Brain microvascular endothelial cell (primary cell): ENCODE data around the gene RFTN1.

Experiments
- DNase-seq: peaks from one replicate; pipeline ENCODE4 v3.0.0-alpha.2; 2020
- H3K27ac ChIP-seq: fragments of 250-450 bp; sonication (Bioruptor Pico); 2 replicates; pipeline ENCODE4 v1.5.1; 2020; ENCODE audit warnings: mild to moderate bottlenecking, moderate library complexity
- H3K27me3 ChIP-seq: fragments of 250-450 bp; sonication (Bioruptor Pico); replicated peaks from 2 replicates; pipeline ENCODE4 v1.5.1; 2020; ENCODE audit warnings: mild to moderate bottlenecking
- H3K36me3 ChIP-seq: fragments of 250-450 bp; sonication (Bioruptor Pico); replicated peaks from 2 replicates; pipeline ENCODE4 v1.5.1; 2020; ENCODE audit warnings: mild to moderate bottlenecking
- H3K4me3 ChIP-seq: 2 replicates; pipeline ENCODE4 v1.5.1; 2011; ENCODE audit warnings: low read depth, mild to moderate bottlenecking, control low read depth, low read length, moderate library complexity
- CTCF ChIP-seq: IDR thresholded peaks from 2 replicates; pipeline ENCODE4 v1.5.1; 2011; ENCODE audit warnings: low read depth, mild to moderate bottlenecking, moderate library complexity, low read length, control low read depth, inconsistent platforms; ENCODE audit errors: missing control alignments
- in situ Hi-C: cut with HindIII; loops from 2 replicates; pipeline ENCODE4 v1.10.0; 2017; ENCODE audit warnings: low sequenced_read_pairs, low pct_ligation_motif_present

The RFTN1 gene

DNA sequence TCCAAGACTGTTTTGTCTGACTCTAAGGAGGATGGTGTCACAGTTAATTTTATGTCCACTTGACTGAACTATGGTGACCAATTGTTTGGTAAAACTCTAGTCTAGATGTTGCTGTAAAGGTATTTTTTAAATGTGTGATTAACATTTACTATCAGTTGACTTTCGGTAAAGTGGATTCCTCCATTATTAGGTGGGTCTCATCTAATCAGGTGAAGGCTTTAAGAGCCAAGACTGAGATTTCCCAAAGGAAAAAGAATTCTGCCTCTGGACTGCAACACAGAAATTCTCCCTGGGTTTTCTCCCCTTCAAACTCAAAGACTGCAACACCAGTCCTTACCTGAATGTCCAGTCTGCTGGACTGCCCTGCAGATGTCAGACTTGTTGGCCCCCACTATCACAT is 129.6 kb downstream of the RFTN1 start:
- no peaks in the 10 kb centered on the region for H3K36me3 ChIP-seq
- no peaks in the 10 kb centered on the region for H3K27me3 ChIP-seq
- H3K4me3 ChIP-seq = no peak overlapping the region
- no peak overlapping the region for H3K27ac ChIP-seq
- in situ Hi-C loops = no loop called here
- no peak for DNase-seq
- TF ChIP-seq CTCF = no peak

DNA sequence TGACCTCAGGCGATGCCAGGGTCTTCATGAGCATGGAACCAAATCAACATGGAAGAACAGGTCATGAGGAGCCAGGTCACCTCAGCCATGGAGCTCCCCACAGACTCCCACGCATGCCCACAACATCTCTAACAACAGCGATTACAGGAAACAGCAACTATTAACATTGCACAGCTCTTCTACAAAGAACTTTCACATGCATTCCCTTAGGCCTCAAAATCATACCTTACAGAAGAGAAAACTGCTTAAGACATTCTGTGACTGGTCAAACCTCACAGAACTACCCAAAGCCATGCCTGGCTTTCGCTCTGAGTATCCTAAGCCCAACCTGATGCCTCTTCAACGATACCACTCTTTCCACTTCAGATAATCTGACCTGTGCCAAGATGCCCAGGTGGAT is 130.7 kb downstream of the RFTN1 start:
- Histone ChIP-seq H3K36me3 (peaks cover 2% of the 10 kb centered on the region), H3K27ac (no peak overlapping the region), H3K4me3 (no peak overlapping the region), H3K27me3 (no peaks in the 10 kb centered on the region)
- in situ Hi-C loops = no loop called here
- no peak for TF ChIP-seq CTCF
- no peak for DNase-seq

DNA sequence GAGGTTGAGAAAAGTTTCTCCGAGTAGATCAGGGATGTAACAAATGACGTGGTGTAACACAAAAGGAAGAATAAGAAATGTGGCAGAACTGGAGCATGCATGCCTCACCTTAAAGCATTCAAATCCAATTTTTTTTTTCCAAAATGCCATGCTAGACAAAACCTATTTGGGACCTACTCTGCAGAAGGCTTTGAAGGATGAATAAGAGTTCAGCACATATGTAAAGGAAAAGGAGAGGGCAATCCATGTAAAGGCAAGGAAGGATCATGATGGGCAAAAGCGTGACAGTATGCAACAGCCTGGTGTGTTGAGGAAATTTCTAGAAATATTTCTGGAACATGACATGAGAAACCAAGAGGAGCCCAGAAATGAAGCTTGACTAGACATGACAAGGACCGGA is 132.1 kb downstream of the RFTN1 start:
- no peak for TF ChIP-seq CTCF
- DNase-seq = no peak
- no peaks in the 10 kb centered on the region for H3K27me3 ChIP-seq
- H3K4me3 ChIP-seq = no peak overlapping the region
- in situ Hi-C loops = no loop called here
- H3K27ac ChIP-seq = no peak overlapping the region
- H3K36me3 ChIP-seq = peaks cover 12% of the 10 kb centered on the region

DNA sequence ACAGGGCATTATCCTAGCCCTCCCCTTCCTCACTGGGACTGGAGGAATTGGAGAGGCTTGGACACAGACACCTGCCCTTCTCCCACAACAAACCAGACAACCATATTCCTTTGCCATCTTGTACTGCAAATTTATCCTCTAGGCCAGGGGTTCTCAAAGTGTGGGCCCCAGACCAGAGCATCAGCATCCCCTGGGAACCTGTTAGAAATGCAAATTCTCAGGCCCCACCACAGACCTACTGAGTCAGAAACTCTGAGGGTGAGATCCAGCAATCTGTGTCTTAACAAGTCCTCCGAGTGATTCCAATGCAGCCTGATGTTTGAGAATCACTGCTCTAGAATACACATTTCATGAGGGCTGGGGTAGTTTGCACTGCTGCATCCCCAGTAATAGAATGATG is 133.1 kb downstream of the RFTN1 start:
- Histone ChIP-seq H3K4me3 (no peak overlapping the region), H3K27ac (no peak overlapping the region), H3K36me3 (peaks cover 20% of the 10 kb centered on the region), H3K27me3 (no peaks in the 10 kb centered on the region)
- no peak for DNase-seq
- in situ Hi-C loops = no loop called here
- no peak for TF ChIP-seq CTCF

- no peak overlapping the region for H3K4me3 ChIP-seq
- no peaks in the 10 kb centered on the region for H3K27me3 ChIP-seq
- in situ Hi-C loops = no loop called here
- DNase-seq = no peak
- no peak overlapping the region for H3K27ac ChIP-seq
- H3K36me3 ChIP-seq = peaks cover 20% of the 10 kb centered on the region
- no peak for TF ChIP-seq CTCF
Observed at GRCh38 chr3:16379838-16380237, 133.7 kb downstream of the RFTN1 start.

- H3K27me3 ChIP-seq = no peaks in the 10 kb centered on the region
- no peak overlapping the region for H3K27ac ChIP-seq
- in situ Hi-C loops = no loop called here
- H3K4me3 ChIP-seq = no peak overlapping the region
- peak; percentile 58 for DNase-seq
- no peak for TF ChIP-seq CTCF
- H3K36me3 ChIP-seq = peaks cover 20% of the 10 kb centered on the region
Observed at GRCh38 chr3:16378920-16379319, 134.6 kb downstream of the RFTN1 start.
